ENCODE results near the gene CD22.

Gene CD22

GRCh38 chr19:35314031-35314430, 15.0 kb upstream of the CD22 start:
- no peak for DNase-seq (ENCODE audit: low spot score)

GRCh38 chr19:35314858-35315470, 14.0 kb upstream of the CD22 start:
- DNase-seq (ENCODE audit: low spot score) = no peak

GRCh38 chr19:35315883-35316282, 13.1 kb upstream of the CD22 start:
- no peak for DNase-seq (ENCODE audit: low spot score)

- no peak for DNase-seq (ENCODE audit: low spot score)
Observed at GRCh38 chr19:35316560-35316959, 12.4 kb upstream of the CD22 start.

GRCh38 chr19:35317464-35318043, 11.4 kb upstream of the CD22 start:
- no peak for DNase-seq (ENCODE audit: low spot score)

GRCh38 chr19:35318679-35319448, 10.1 kb upstream of the CD22 start:
- peak; percentile 93 for DNase-seq (ENCODE audit: low spot score)

- DNase-seq (ENCODE audit: low spot score) = no peak
Observed at GRCh38 chr19:35320065-35320713, 8.8 kb upstream of the CD22 start.

- no peak for DNase-seq (ENCODE audit: low spot score)
Observed at GRCh38 chr19:35321291-35321690, 7.7 kb upstream of the CD22 start.

- DNase-seq (ENCODE audit: low spot score) = no peak
Observed at GRCh38 chr19:35322014-35322413, 7.0 kb upstream of the CD22 start.

- DNase-seq (ENCODE audit: low spot score) = no peak
Observed at GRCh38 chr19:35327642-35328041, 1.3 kb upstream of the CD22 start.

GRCh38 chr19:35329323-35329722, 336 bp downstream of the CD22 start:
- no peak for DNase-seq (ENCODE audit: low spot score)

- DNase-seq (ENCODE audit: low spot score) = no peak
Observed at GRCh38 chr19:35330475-35330874, 1.5 kb downstream of the CD22 start.

GRCh38 chr19:35331551-35332214, 2.7 kb downstream of the CD22 start:
- no peak for DNase-seq (ENCODE audit: low spot score)

- no peak for DNase-seq (ENCODE audit: low spot score)
Observed at GRCh38 chr19:35332817-35333216, 3.8 kb downstream of the CD22 start.

GRCh38 chr19:35334144-35334753, 5.3 kb downstream of the CD22 start:
- DNase-seq (ENCODE audit: low spot score) = no peak

- no peak for DNase-seq (ENCODE audit: low spot score)
Observed at GRCh38 chr19:35336166-35336955, 7.4 kb downstream of the CD22 start.

- DNase-seq (ENCODE audit: low spot score) = no peak
Observed at GRCh38 chr19:35337097-35337983, 8.4 kb downstream of the CD22 start.

- no peak for DNase-seq (ENCODE audit: low spot score)
Observed at GRCh38 chr19:35337984-35338296, 9.0 kb downstream of the CD22 start.

GRCh38 chr19:35340431-35340830, 11.4 kb downstream of the CD22 start:
- DNase-seq (ENCODE audit: low spot score) = no peak

- DNase-seq (ENCODE audit: low spot score) = no peak
Observed at GRCh38 chr19:35341006-35341405, 12.0 kb downstream of the CD22 start.
